WTC11 (cell line): Measurements from ENCODE around the gene LIN7C. TPM values are rescaled to one million over a fixed set of nuclear protein-coding genes. Genes with fewer than 3 reads are reported as not detected.

ENCODE experiments used
- ATAC-seq: fragments of 200-7000 bp; cut with Tn5 transposase; 2 replicates; pipeline ENCODE4 v1.10.0; 2021; ENCODE audit warnings: mild to moderate bottlenecking, moderate library complexity
- CTCF ChIA-PET: fragments of 300-600 bp; sonication (Branson Sonifier 250); formaldehyde crosslinking; loops from one replicate; lab custom pipeline; 2021; ENCODE audit warnings: antibody characterized with exemption; lab: Charles Lee
- POLR2A ChIA-PET: fragments of 350-600 bp; sonication (Branson Sonifier 250); formaldehyde crosslinking; loops from one replicate; lab custom pipeline; 2021; ENCODE audit warnings: antibody characterized with exemption; lab: Charles Lee
- DNase-seq: peaks from one replicate; pipeline ENCODE4 v3.0.0; 2021; ENCODE audit warnings: low spot score
- H3K27ac Mint-ChIP-seq: 2 replicates; pipeline ENCODE4 v1.8.0; 2021; ENCODE audit warnings: mixed read lengths
- H3K27me3 Mint-ChIP-seq: 2 replicates; pipeline ENCODE4 v1.8.0; 2021; ENCODE audit warnings: low read depth, mild to moderate bottlenecking, moderate library complexity, mixed read lengths
- H3K36me3 Mint-ChIP-seq: 2 replicates; pipeline ENCODE4 v1.8.0; 2021; ENCODE audit warnings: mixed read lengths
- H3K4me1 Mint-ChIP-seq: 2 replicates; pipeline ENCODE4 v1.8.0; 2022; ENCODE audit warnings: mixed read lengths
- H3K4me3 Mint-ChIP-seq: 2 replicates; pipeline ENCODE4 v1.8.0; 2021; ENCODE audit warnings: mild to moderate bottlenecking, moderate library complexity, mixed read lengths
- H3K9me3 Mint-ChIP-seq: 2 replicates; pipeline ENCODE4 v1.8.0; 2021; ENCODE audit warnings: mixed read lengths
- CBFB ChIP-seq: sonication (generic); formaldehyde crosslinking; IDR thresholded peaks from 2 replicates; pipeline ENCODE4 v1.8.1; 2022; ENCODE audit warnings: mild to moderate bottlenecking, low read depth, missing genetic modification reagents
- CREM ChIP-seq: sonication (generic); formaldehyde crosslinking; IDR thresholded peaks from 2 replicates; pipeline ENCODE4 v1.8.1; 2022; ENCODE audit warnings: mild to moderate bottlenecking, missing genetic modification reagents, moderate library complexity
- HMGA2 ChIP-seq: fragments of 250-450 bp; sonication (Bioruptor Pico); IDR thresholded peaks from 2 replicates; pipeline ENCODE4 v1.4.0; 2021; ENCODE audit warnings: mild to moderate bottlenecking, moderate library complexity
- IRF2 ChIP-seq: sonication (generic); formaldehyde crosslinking; IDR thresholded peaks from 2 replicates; pipeline ENCODE4 v1.8.0; 2022; ENCODE audit warnings: low read depth, missing genetic modification reagents, borderline replicate concordance
- JAZF1 ChIP-seq: fragments of 250-450 bp; sonication (Bioruptor Pico); IDR thresholded peaks from 2 replicates; pipeline ENCODE4 v1.9.0; 2021; ENCODE audit warnings: moderate library complexity, mild to moderate bottlenecking, inconsistent platforms
- JUN ChIP-seq: sonication (generic); formaldehyde crosslinking; IDR thresholded peaks from 2 replicates; pipeline ENCODE4 v1.8.0; 2023; ENCODE audit warnings: mild to moderate bottlenecking, missing genetic modification reagents
- NR2C2 ChIP-seq: sonication (generic); formaldehyde crosslinking; IDR thresholded peaks from 2 replicates; pipeline ENCODE4 v1.8.0; 2022; ENCODE audit warnings: mild to moderate bottlenecking, missing genetic modification reagents
- OVOL2 ChIP-seq: fragments of 250-450 bp; sonication (Bioruptor Pico); IDR thresholded peaks from 2 replicates; pipeline ENCODE4 v1.9.0; 2021; ENCODE audit warnings: mild to moderate bottlenecking, borderline replicate concordance
- SMAD3 ChIP-seq: sonication (generic); formaldehyde crosslinking; IDR thresholded peaks from 2 replicates; pipeline ENCODE4 v1.8.0; 2022; ENCODE audit warnings: missing genetic modification reagents, mild to moderate bottlenecking, borderline replicate concordance
- ZNF219 ChIP-seq: sonication (generic); formaldehyde crosslinking; IDR thresholded peaks from 2 replicates; pipeline ENCODE4 v1.8.0; 2023; ENCODE audit warnings: missing genetic modification reagents, mild to moderate bottlenecking, borderline replicate concordance
- total RNA-seq: library from RNA; stranded (reverse); gene quantifications from 3 replicates; pipeline ENCODE4 v1.2.3, GENCODE V29; 2021
- TF ChIP-seq, protein P1 (sequence below): fragments of 250-450 bp; sonication (Bioruptor Pico); conservative IDR thresholded peaks from 2 replicates; pipeline ENCODE4 v1.9.0; 2021; ENCODE audit warnings: mild to moderate bottlenecking
- TF ChIP-seq, protein P2 (sequence below): sonication (generic); formaldehyde crosslinking; conservative IDR thresholded peaks from 2 replicates; pipeline ENCODE4 v1.8.1; 2022; ENCODE audit warnings: mild to moderate bottlenecking, missing genetic modification reagents
- TF ChIP-seq, protein P3 (sequence below): sonication (generic); formaldehyde crosslinking; IDR thresholded peaks from 2 replicates; pipeline ENCODE4 v1.8.0; 2023; ENCODE audit warnings: mild to moderate bottlenecking, missing genetic modification reagents
- TF ChIP-seq, protein P4 (sequence below): fragments of 250-450 bp; sonication (Bioruptor Pico); IDR thresholded peaks from 2 replicates; pipeline ENCODE4 v1.8.0; 2021; ENCODE audit warnings: mild to moderate bottlenecking
- TF ChIP-seq, protein P5 (sequence below): sonication (generic); formaldehyde crosslinking; IDR thresholded peaks from 2 replicates; pipeline ENCODE4 v1.8.0; 2022; ENCODE audit warnings: mild to moderate bottlenecking, missing genetic modification reagents
- TF ChIP-seq, protein P6 (sequence below): sonication (generic); formaldehyde crosslinking; conservative IDR thresholded peaks from 2 replicates; pipeline ENCODE4 v1.8.1; 2023; ENCODE audit warnings: mild to moderate bottlenecking, low read depth, missing genetic modification reagents, moderate library complexity
- TF ChIP-seq, protein P7 (sequence below): fragments of 250-450 bp; sonication (Bioruptor Pico); IDR thresholded peaks from 2 replicates; pipeline ENCODE4 v1.9.0; 2021; ENCODE audit warnings: mild to moderate bottlenecking
- TF ChIP-seq, protein P8 (sequence below): sonication (generic); formaldehyde crosslinking; IDR thresholded peaks from 2 replicates; pipeline ENCODE4 v1.8.0; 2022; ENCODE audit warnings: mild to moderate bottlenecking, missing genetic modification reagents
- TF ChIP-seq, protein P9 (sequence below): sonication (generic); formaldehyde crosslinking; IDR thresholded peaks from 2 replicates; pipeline ENCODE4 v1.8.0; 2022; ENCODE audit warnings: mild to moderate bottlenecking, missing genetic modification reagents

The LIN7C gene
- total RNA-seq, 1 experiment from 2014 or later = 39.4 TPM

DNA sequence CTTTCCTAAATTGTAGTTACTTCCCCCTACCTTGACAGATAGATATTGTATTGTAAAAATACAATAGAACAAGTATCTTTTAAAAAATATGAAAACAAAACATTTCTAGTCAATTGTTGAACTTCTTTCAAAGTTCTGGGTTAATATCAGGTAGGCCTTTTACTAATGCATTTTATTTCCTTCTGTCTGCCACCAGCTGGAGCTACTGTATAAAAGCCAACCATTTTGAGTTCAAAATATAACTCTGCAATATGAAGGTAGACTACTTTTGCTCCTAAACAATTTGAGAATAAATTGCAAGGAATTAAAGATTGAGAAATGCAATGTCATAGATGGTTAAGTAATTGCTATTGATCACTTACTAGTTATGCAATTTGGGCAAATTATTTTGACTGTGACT, 22.1 kb upstream of the LIN7C start (continued):
- TF ChIP-seq, protein P1, sequence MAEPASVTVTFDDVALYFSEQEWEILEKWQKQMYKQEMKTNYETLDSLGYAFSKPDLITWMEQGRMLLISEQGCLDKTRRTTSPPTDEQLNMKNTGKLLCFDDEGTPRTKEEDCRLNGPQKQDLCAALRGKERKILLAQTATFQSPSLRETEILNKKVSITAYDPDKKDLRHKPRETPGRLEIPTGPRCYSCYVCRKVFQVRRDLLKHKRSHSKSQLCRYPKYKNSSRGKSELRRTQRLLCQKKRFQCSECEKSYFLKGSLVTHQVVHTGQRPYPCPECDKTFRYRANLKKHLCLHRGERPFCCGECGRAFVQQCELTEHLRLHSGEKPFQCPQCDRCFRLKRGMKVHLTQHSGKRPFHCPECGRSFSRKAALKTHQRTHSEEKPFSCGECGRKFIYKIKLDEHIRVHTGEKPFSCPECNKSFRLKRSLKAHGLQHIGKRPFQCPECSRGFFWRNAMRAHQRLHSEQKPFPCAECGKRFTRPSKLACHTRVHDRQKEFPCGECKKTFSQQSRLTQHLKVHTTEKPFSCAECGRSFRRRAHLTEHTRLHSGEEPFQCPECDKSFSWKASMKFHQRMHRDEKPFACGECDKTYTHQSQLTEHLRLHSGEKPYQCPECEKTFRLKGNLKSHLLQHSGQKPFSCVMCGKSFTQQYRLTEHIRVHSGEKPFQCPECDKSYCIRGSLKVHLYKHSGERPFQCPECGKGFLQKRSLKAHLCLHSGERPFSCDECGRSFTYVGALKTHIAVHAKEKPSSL (CRISPR knock-in tag) = no peak
- TF ChIP-seq SMAD3 (CRISPR knock-in tag) (no peak), IRF2 (CRISPR knock-in tag) (no peak)

DNA sequence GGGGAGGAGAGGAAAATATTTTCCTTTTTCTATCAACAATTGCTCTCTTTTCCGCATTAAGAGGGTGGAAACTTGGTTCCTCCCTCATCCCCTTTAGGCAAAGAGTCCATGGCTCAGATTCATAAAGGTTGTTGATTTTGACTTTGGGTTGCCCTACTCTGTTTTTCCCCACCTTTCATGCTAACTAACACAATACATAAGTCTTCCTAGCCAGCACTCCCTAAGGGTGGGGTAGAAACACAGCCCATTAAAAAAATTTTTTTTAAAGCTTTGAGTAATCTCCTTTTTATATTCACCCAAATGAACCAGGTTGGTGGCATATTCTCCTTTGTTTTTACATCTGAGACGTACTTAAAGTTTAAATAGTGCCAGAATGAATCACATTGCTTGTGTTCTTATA, 20.0 kb upstream of the LIN7C start:
- CTCF ChIA-PET = interaction anchor here (1.6 kb wide), 1 partner anchor 72 kb away, joined by 3 read pairs; no protein-coding TSS in a partner anchor
- Mint-ChIP-seq H3K9me3 (no peaks in the 10 kb centered on the region), H3K36me3 (no peaks in the 10 kb centered on the region), H3K27ac (no peak overlapping the region), H3K27me3 (peaks cover 21% of the 10 kb centered on the region), H3K4me1 (no peaks in the 10 kb centered on the region), H3K4me3 (no peak overlapping the region)
- ATAC-seq (no peak), DNase-seq (no peak)
- POLR2A ChIA-PET = no interaction called here
- no peak for TF ChIP-seq OVOL2 (CRISPR knock-in tag)
- TF ChIP-seq JUN (CRISPR knock-in tag) = no peak
- no peak for TF ChIP-seq NR2C2
- TF ChIP-seq, protein P2, sequence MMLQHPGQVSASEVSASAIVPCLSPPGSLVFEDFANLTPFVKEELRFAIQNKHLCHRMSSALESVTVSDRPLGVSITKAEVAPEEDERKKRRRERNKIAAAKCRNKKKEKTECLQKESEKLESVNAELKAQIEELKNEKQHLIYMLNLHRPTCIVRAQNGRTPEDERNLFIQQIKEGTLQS (CRISPR knock-in tag) = no peak
- TF ChIP-seq, protein P3, sequence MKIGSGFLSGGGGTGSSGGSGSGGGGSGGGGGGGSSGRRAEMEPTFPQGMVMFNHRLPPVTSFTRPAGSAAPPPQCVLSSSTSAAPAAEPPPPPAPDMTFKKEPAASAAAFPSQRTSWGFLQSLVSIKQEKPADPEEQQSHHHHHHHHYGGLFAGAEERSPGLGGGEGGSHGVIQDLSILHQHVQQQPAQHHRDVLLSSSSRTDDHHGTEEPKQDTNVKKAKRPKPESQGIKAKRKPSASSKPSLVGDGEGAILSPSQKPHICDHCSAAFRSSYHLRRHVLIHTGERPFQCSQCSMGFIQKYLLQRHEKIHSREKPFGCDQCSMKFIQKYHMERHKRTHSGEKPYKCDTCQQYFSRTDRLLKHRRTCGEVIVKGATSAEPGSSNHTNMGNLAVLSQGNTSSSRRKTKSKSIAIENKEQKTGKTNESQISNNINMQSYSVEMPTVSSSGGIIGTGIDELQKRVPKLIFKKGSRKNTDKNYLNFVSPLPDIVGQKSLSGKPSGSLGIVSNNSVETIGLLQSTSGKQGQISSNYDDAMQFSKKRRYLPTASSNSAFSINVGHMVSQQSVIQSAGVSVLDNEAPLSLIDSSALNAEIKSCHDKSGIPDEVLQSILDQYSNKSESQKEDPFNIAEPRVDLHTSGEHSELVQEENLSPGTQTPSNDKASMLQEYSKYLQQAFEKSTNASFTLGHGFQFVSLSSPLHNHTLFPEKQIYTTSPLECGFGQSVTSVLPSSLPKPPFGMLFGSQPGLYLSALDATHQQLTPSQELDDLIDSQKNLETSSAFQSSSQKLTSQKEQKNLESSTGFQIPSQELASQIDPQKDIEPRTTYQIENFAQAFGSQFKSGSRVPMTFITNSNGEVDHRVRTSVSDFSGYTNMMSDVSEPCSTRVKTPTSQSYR (CRISPR knock-in tag) = no peak
- TF ChIP-seq, protein P4, sequence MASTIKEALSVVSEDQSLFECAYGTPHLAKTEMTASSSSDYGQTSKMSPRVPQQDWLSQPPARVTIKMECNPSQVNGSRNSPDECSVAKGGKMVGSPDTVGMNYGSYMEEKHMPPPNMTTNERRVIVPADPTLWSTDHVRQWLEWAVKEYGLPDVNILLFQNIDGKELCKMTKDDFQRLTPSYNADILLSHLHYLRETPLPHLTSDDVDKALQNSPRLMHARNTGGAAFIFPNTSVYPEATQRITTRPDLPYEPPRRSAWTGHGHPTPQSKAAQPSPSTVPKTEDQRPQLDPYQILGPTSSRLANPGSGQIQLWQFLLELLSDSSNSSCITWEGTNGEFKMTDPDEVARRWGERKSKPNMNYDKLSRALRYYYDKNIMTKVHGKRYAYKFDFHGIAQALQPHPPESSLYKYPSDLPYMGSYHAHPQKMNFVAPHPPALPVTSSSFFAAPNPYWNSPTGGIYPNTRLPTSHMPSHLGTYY = no peak
- TF ChIP-seq JAZF1 (CRISPR knock-in tag) = no peak
- TF ChIP-seq, protein P5, sequence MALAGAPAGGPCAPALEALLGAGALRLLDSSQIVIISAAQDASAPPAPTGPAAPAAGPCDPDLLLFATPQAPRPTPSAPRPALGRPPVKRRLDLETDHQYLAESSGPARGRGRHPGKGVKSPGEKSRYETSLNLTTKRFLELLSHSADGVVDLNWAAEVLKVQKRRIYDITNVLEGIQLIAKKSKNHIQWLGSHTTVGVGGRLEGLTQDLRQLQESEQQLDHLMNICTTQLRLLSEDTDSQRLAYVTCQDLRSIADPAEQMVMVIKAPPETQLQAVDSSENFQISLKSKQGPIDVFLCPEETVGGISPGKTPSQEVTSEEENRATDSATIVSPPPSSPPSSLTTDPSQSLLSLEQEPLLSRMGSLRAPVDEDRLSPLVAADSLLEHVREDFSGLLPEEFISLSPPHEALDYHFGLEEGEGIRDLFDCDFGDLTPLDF (CRISPR knock-in tag) = no peak
- TF ChIP-seq, protein P6, sequence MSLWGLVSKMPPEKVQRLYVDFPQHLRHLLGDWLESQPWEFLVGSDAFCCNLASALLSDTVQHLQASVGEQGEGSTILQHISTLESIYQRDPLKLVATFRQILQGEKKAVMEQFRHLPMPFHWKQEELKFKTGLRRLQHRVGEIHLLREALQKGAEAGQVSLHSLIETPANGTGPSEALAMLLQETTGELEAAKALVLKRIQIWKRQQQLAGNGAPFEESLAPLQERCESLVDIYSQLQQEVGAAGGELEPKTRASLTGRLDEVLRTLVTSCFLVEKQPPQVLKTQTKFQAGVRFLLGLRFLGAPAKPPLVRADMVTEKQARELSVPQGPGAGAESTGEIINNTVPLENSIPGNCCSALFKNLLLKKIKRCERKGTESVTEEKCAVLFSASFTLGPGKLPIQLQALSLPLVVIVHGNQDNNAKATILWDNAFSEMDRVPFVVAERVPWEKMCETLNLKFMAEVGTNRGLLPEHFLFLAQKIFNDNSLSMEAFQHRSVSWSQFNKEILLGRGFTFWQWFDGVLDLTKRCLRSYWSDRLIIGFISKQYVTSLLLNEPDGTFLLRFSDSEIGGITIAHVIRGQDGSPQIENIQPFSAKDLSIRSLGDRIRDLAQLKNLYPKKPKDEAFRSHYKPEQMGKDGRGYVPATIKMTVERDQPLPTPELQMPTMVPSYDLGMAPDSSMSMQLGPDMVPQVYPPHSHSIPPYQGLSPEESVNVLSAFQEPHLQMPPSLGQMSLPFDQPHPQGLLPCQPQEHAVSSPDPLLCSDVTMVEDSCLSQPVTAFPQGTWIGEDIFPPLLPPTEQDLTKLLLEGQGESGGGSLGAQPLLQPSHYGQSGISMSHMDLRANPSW = no peak
- TF ChIP-seq, protein P7, sequence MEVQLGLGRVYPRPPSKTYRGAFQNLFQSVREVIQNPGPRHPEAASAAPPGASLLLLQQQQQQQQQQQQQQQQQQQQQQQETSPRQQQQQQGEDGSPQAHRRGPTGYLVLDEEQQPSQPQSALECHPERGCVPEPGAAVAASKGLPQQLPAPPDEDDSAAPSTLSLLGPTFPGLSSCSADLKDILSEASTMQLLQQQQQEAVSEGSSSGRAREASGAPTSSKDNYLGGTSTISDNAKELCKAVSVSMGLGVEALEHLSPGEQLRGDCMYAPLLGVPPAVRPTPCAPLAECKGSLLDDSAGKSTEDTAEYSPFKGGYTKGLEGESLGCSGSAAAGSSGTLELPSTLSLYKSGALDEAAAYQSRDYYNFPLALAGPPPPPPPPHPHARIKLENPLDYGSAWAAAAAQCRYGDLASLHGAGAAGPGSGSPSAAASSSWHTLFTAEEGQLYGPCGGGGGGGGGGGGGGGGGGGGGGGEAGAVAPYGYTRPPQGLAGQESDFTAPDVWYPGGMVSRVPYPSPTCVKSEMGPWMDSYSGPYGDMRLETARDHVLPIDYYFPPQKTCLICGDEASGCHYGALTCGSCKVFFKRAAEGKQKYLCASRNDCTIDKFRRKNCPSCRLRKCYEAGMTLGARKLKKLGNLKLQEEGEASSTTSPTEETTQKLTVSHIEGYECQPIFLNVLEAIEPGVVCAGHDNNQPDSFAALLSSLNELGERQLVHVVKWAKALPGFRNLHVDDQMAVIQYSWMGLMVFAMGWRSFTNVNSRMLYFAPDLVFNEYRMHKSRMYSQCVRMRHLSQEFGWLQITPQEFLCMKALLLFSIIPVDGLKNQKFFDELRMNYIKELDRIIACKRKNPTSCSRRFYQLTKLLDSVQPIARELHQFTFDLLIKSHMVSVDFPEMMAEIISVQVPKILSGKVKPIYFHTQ (CRISPR knock-in tag) = no peak
- TF ChIP-seq, protein P8, sequence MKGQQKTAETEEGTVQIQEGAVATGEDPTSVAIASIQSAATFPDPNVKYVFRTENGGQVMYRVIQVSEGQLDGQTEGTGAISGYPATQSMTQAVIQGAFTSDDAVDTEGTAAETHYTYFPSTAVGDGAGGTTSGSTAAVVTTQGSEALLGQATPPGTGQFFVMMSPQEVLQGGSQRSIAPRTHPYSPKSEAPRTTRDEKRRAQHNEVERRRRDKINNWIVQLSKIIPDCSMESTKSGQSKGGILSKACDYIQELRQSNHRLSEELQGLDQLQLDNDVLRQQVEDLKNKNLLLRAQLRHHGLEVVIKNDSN (CRISPR knock-in tag) = no peak
- TF ChIP-seq CREM (CRISPR knock-in tag) = no peak
- no peak for TF ChIP-seq CBFB
- no peak for TF ChIP-seq ZNF219
- no peak for TF ChIP-seq HMGA2 (CRISPR knock-in tag)
- TF ChIP-seq, protein P9, sequence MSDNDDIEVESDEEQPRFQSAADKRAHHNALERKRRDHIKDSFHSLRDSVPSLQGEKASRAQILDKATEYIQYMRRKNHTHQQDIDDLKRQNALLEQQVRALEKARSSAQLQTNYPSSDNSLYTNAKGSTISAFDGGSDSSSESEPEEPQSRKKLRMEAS (CRISPR knock-in tag) = no peak
